ENCODE data around the gene LHX6. TPM values are rescaled to one million over a fixed set of nuclear protein-coding genes. Genes with fewer than 3 reads are reported as not detected.

The LHX6 gene
- 6.0 and 7.8 TPM in 2 replicates for polyA plus RNA-seq (2014; cell fraction: cytosol; rRNA removed)
- 5.3 and 7.8 TPM in 2 replicates for polyA plus RNA-seq (2014; cell fraction: nucleus; rRNA removed)

- no peak for DNase-seq (ENCODE audit: low spot score)
Observed at GRCh38 chr9:122228568-122229484, at the start of gene LHX6. Gene LHX6 (minus strand): TSS chr9:122228957. CDS start chr9:122228740, 217 bp downstream.

- no peak for DNase-seq (ENCODE audit: low spot score)
Observed at GRCh38 chr9:122277285-122277897, 48.6 kb upstream of the LHX6 start.

GRCh38 chr9:122276096-122276495 lies 47.3 kb upstream of the LHX6 start:
- DNase-seq (ENCODE audit: low spot score), result no peak

GRCh38 chr9:122274055-122274454 lies 45.3 kb upstream of the LHX6 start:
- DNase-seq (ENCODE audit: low spot score), result no peak

GRCh38 chr9:122268041-122268814 lies 39.5 kb upstream of the LHX6 start:
- DNase-seq (ENCODE audit: low spot score), result no peak

GRCh38 chr9:122265149-122265915 lies 36.6 kb upstream of the LHX6 start:
- no peak for DNase-seq (ENCODE audit: low spot score)

- DNase-seq (ENCODE audit: low spot score), result peak; percentile 90
Observed at GRCh38 chr9:122264360-122265148, 35.8 kb upstream of the LHX6 start, which contains the start of the genes MRRF and RBM18. Gene MRRF (plus strand): TSS chr9:122264882. CDS start chr9:122270892, 6,010 bp downstream. Gene RBM18 (minus strand): TSS chr9:122264840. CDS start chr9:122261492, 3,348 bp downstream.

GRCh38 chr9:122263699-122264349 lies 35.1 kb upstream of the LHX6 start:
- DNase-seq (ENCODE audit: low spot score), result no peak

GRCh38 chr9:122262073-122262472 lies 33.3 kb upstream of the LHX6 start:
- DNase-seq (ENCODE audit: low spot score), result no peak

GRCh38 chr9:122261469-122261881 lies 32.7 kb upstream of the LHX6 start:
- DNase-seq (ENCODE audit: low spot score), result no peak

GRCh38 chr9:122258886-122259415 lies 30.2 kb upstream of the LHX6 start:
- DNase-seq (ENCODE audit: low spot score), result no peak

- DNase-seq (ENCODE audit: low spot score), result no peak
Observed at GRCh38 chr9:122256206-122256605, 27.4 kb upstream of the LHX6 start.

- DNase-seq (ENCODE audit: low spot score), result no peak
Observed at GRCh38 chr9:122254761-122255160, 26.0 kb upstream of the LHX6 start.

GRCh38 chr9:122252796-122253195 lies 24.0 kb upstream of the LHX6 start:
- no peak for DNase-seq (ENCODE audit: low spot score)

GRCh38 chr9:122251351-122251750 lies 22.6 kb upstream of the LHX6 start:
- no peak for DNase-seq (ENCODE audit: low spot score)

- DNase-seq (ENCODE audit: low spot score), result no peak
Observed at GRCh38 chr9:122248448-122248865, 19.7 kb upstream of the LHX6 start.

- no peak for DNase-seq (ENCODE audit: low spot score)
Observed at GRCh38 chr9:122246666-122247065, 17.9 kb upstream of the LHX6 start.

- no peak for DNase-seq (ENCODE audit: low spot score)
Observed at GRCh38 chr9:122244349-122244748, 15.6 kb upstream of the LHX6 start.

- DNase-seq (ENCODE audit: low spot score), result no peak
Observed at GRCh38 chr9:122239722-122240121, 11.0 kb upstream of the LHX6 start.
